ENCODE data around the gene IWS1. TPM values are rescaled to one million over a fixed set of nuclear protein-coding genes. Genes with fewer than 3 reads are reported as not detected.
A peak's percentile ranks its signal among the peaks of the same experiment; 100 is the strongest.

The IWS1 gene
- total RNA-seq, 1 experiment from 2014 or later = 22.7 TPM

DNA sequence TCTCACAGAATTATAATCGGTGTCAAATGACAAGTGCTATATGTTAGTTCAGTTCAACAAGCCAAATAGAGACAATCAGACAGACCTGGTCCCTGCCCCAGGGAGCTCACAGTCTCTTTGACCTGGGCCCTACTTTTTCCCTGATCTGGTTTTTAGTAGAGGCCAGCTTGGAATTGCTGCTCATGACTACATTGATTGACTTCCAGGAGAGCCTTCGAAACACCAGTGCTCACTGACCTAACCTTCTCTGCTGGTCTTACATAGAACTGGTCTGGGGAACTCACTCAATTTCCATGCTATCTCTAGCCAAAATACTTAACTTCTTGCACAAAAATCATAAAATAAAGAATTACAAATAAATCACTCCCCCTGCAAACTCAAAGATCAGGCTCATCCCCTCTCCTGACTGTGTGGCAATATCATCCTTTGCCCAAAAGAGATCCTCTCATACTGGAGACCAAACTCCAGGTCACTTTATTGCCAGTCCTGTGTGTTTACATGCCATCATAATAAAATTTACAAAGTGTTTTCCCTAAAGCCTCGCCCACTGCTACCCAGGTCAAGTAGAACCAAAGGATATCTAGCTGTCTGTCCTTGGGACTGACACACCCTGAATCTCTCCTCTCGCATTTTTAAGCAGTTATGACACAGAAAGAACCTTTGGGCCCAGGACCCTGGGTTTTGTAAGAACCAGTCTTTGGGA lies 54.9 kb downstream of the IWS1 start:
- peak; percentile 67 for DNase-seq
- H3K4me3 ChIP-seq (ENCODE audit: low read length) = no peak overlapping the region
- no peaks in the 10 kb centered on the region for H3K9me2 ChIP-seq (replicated peaks; ENCODE audit: insufficient read depth, low read length)

GRCh38 chr2:127469974-127470373 lies 56.3 kb downstream of the IWS1 start:
- Histone ChIP-seq H3K9me2 (replicated peaks; ENCODE audit: insufficient read depth, low read length) (no peaks in the 10 kb centered on the region), H4K20me1 (ENCODE audit: insufficient read depth, low read depth, low read length) (no peaks in the 10 kb centered on the region), H3K9ac (ENCODE audit: low read length) (no peak overlapping the region), H2AFZ (ENCODE audit: low read length) (no peak overlapping the region), H3K36me3 (ENCODE audit: insufficient read depth, low read length) (peaks cover 10% of the 10 kb centered on the region; the same call in 1 of the 2 replicates), H3K9me3 (ENCODE audit: low read length) (no peaks in the 10 kb centered on the region), H3K4me1 (ENCODE audit: low read length) (peaks cover 21% of the 10 kb centered on the region), H3K79me2 (ENCODE audit: low read length) (no peaks in the 10 kb centered on the region), H3K4me2 (ENCODE audit: low read depth, low read length, poor library complexity, severe bottlenecking) (no peak overlapping the region), H3K27ac (ENCODE audit: low read length) (no peak overlapping the region), H3K4me3 (ENCODE audit: low read length) (no peak overlapping the region), H3K27me3 (ENCODE audit: low read length) (no peaks in the 10 kb centered on the region)
- no peak for DNase-seq

More for the DNA sequence above, 54.9 kb downstream of the IWS1 start:
- Histone ChIP-seq H2AFZ (ENCODE audit: low read length) (no peak overlapping the region), H3K79me2 (ENCODE audit: low read length) (0 out of 2 replicates have a peak, but pooled peaks cover 7% of the 10 kb centered on the region), H3K4me1 (ENCODE audit: low read length) (peaks cover 21% of the 10 kb centered on the region), H3K36me3 (ENCODE audit: insufficient read depth, low read length) (peaks cover 19% of the 10 kb centered on the region), H3K4me2 (ENCODE audit: low read depth, low read length, poor library complexity, severe bottlenecking) (peak overlapping the region; percentile 49), H3K27me3 (ENCODE audit: low read length) (no peaks in the 10 kb centered on the region), H3K9ac (ENCODE audit: low read length) (no peak overlapping the region), H4K20me1 (ENCODE audit: insufficient read depth, low read depth, low read length) (no peaks in the 10 kb centered on the region), H3K27ac (ENCODE audit: low read length) (0 out of 2 replicates have a peak overlapping the region, but pooled peaks have one; percentile 47), H3K9me3 (ENCODE audit: low read length) (peaks cover 9% of the 10 kb centered on the region)

GRCh38 chr2:127469051-127469450 lies 57.2 kb downstream of the IWS1 start:
- H3K4me3 ChIP-seq (ENCODE audit: low read length) = no peak overlapping the region

GRCh38 chr2:127465258-127465657 lies 61.0 kb downstream of the IWS1 start:
- no peak overlapping the region for H3K4me2 ChIP-seq (ENCODE audit: low read depth, low read length, poor library complexity, severe bottlenecking)
- H3K27me3 ChIP-seq (ENCODE audit: low read length) = no peaks in the 10 kb centered on the region
- no peaks in the 10 kb centered on the region for H3K79me2 ChIP-seq (ENCODE audit: low read length)
- no peak overlapping the region for H3K4me3 ChIP-seq (ENCODE audit: low read length)
- H3K27ac ChIP-seq (ENCODE audit: low read length) = no peak overlapping the region
- H3K4me1 ChIP-seq (ENCODE audit: low read length) = no peaks in the 10 kb centered on the region
- no peak for DNase-seq
- H3K9me3 ChIP-seq (ENCODE audit: low read length) = no peaks in the 10 kb centered on the region
- H3K36me3 ChIP-seq (ENCODE audit: insufficient read depth, low read length) = peaks cover 10% of the 10 kb centered on the region; the same call in 1 of the 2 replicates
- H3K9me2 ChIP-seq (replicated peaks; ENCODE audit: insufficient read depth, low read length) = no peaks in the 10 kb centered on the region
- H4K20me1 ChIP-seq (ENCODE audit: insufficient read depth, low read depth, low read length) = no peaks in the 10 kb centered on the region
- H3K9ac ChIP-seq (ENCODE audit: low read length) = no peak overlapping the region
- H2AFZ ChIP-seq (ENCODE audit: low read length) = no peak overlapping the region

More at GRCh38 chr2:127469051-127469450, 57.2 kb downstream of the IWS1 start:
- no peak overlapping the region for H2AFZ ChIP-seq (ENCODE audit: low read length)
- no peaks in the 10 kb centered on the region for H3K9me3 ChIP-seq (ENCODE audit: low read length)
- DNase-seq = no peak
- H3K9me2 ChIP-seq (replicated peaks; ENCODE audit: insufficient read depth, low read length) = no peaks in the 10 kb centered on the region
- H3K79me2 ChIP-seq (ENCODE audit: low read length) = no peaks in the 10 kb centered on the region
- peaks cover 10% of the 10 kb centered on the region; the same call in 1 of the 2 replicates for H3K36me3 ChIP-seq (ENCODE audit: insufficient read depth, low read length)
- H3K4me2 ChIP-seq (ENCODE audit: low read depth, low read length, poor library complexity, severe bottlenecking) = no peak overlapping the region
- no peak overlapping the region for H3K9ac ChIP-seq (ENCODE audit: low read length)
- H3K4me1 ChIP-seq (ENCODE audit: low read length) = peaks cover 21% of the 10 kb centered on the region
- H3K27me3 ChIP-seq (ENCODE audit: low read length) = no peaks in the 10 kb centered on the region
- no peaks in the 10 kb centered on the region for H4K20me1 ChIP-seq (ENCODE audit: insufficient read depth, low read depth, low read length)
- no peak overlapping the region for H3K27ac ChIP-seq (ENCODE audit: low read length)

- H3K27ac ChIP-seq (ENCODE audit: low read length) = no peak overlapping the region
- H3K9me2 ChIP-seq (replicated peaks; ENCODE audit: insufficient read depth, low read length) = no peaks in the 10 kb centered on the region
- H3K9ac ChIP-seq (ENCODE audit: low read length) = no peak overlapping the region
- no peak for DNase-seq
- H2AFZ ChIP-seq (ENCODE audit: low read length) = no peak overlapping the region
- no peaks in the 10 kb centered on the region for H3K27me3 ChIP-seq (ENCODE audit: low read length)
- H3K4me2 ChIP-seq (ENCODE audit: low read depth, low read length, poor library complexity, severe bottlenecking) = no peak overlapping the region
- no peak overlapping the region for H3K4me3 ChIP-seq (ENCODE audit: low read length)
- no peaks in the 10 kb centered on the region for H3K4me1 ChIP-seq (ENCODE audit: low read length)
- H4K20me1 ChIP-seq (ENCODE audit: insufficient read depth, low read depth, low read length) = no peaks in the 10 kb centered on the region
- no peaks in the 10 kb centered on the region for H3K9me3 ChIP-seq (ENCODE audit: low read length)
- H3K36me3 ChIP-seq (ENCODE audit: insufficient read depth, low read length) = peaks cover 5% of the 10 kb centered on the region; the same call in 1 of the 2 replicates
- H3K79me2 ChIP-seq (ENCODE audit: low read length) = no peaks in the 10 kb centered on the region
These were observed 61.6 kb downstream of the IWS1 start for GRCh38 chr2:127464470-127465257.

- H3K27me3 ChIP-seq (ENCODE audit: low read length) = no peaks in the 10 kb centered on the region
- no peak overlapping the region for H3K4me2 ChIP-seq (ENCODE audit: low read depth, low read length, poor library complexity, severe bottlenecking)
- no peak for DNase-seq
- no peak overlapping the region for H3K27ac ChIP-seq (ENCODE audit: low read length)
- H3K4me1 ChIP-seq (ENCODE audit: low read length) = no peaks in the 10 kb centered on the region
- no peaks in the 10 kb centered on the region for H3K9me2 ChIP-seq (replicated peaks; ENCODE audit: insufficient read depth, low read length)
- H3K4me3 ChIP-seq (ENCODE audit: low read length) = no peak overlapping the region
- no peaks in the 10 kb centered on the region for H3K9me3 ChIP-seq (ENCODE audit: low read length)
- no peak overlapping the region for H3K9ac ChIP-seq (ENCODE audit: low read length)
- H3K79me2 ChIP-seq (ENCODE audit: low read length) = no peaks in the 10 kb centered on the region
- H3K36me3 ChIP-seq (ENCODE audit: insufficient read depth, low read length) = no peaks in the 10 kb centered on the region
- H4K20me1 ChIP-seq (ENCODE audit: insufficient read depth, low read depth, low read length) = no peaks in the 10 kb centered on the region
- no peak overlapping the region for H2AFZ ChIP-seq (ENCODE audit: low read length)
These were observed 62.9 kb downstream of the IWS1 start for GRCh38 chr2:127463155-127463991.

GRCh38 chr2:127462461-127462860 lies 63.8 kb downstream of the IWS1 start:
- no peaks in the 10 kb centered on the region for H3K9me2 ChIP-seq (replicated peaks; ENCODE audit: insufficient read depth, low read length)
- no peak overlapping the region for H3K9ac ChIP-seq (ENCODE audit: low read length)
- H3K4me3 ChIP-seq (ENCODE audit: low read length) = no peak overlapping the region
- H3K27ac ChIP-seq (ENCODE audit: low read length) = no peak overlapping the region
- H2AFZ ChIP-seq (ENCODE audit: low read length) = no peak overlapping the region
- H3K9me3 ChIP-seq (ENCODE audit: low read length) = no peaks in the 10 kb centered on the region
- no peaks in the 10 kb centered on the region for H4K20me1 ChIP-seq (ENCODE audit: insufficient read depth, low read depth, low read length)
- no peaks in the 10 kb centered on the region for H3K27me3 ChIP-seq (ENCODE audit: low read length)
- H3K4me2 ChIP-seq (ENCODE audit: low read depth, low read length, poor library complexity, severe bottlenecking) = no peak overlapping the region
- no peak for DNase-seq
- no peaks in the 10 kb centered on the region for H3K4me1 ChIP-seq (ENCODE audit: low read length)
- H3K36me3 ChIP-seq (ENCODE audit: insufficient read depth, low read length) = no peaks in the 10 kb centered on the region
- H3K79me2 ChIP-seq (ENCODE audit: low read length) = no peaks in the 10 kb centered on the region

Data from Karpas-422 (cell line).